ENCODE measurements around the gene SCGB1A1.

The SCGB1A1 gene

GRCh38 chr11:62450543-62451240, 31.9 kb downstream of the SCGB1A1 start:
- DNase-seq: no peak

GRCh38 chr11:62451241-62451621, 32.4 kb downstream of the SCGB1A1 start:
- no peak for DNase-seq

- no peak for DNase-seq
Measured at GRCh38 chr11:62452261-62452660, 33.4 kb downstream of the SCGB1A1 start.

- no peak for DNase-seq
Measured at GRCh38 chr11:62452839-62453468, 34.1 kb downstream of the SCGB1A1 start.

GRCh38 chr11:62456630-62457029, 37.8 kb downstream of the SCGB1A1 start:
- no peak for DNase-seq

GRCh38 chr11:62457478-62457877, 38.6 kb downstream of the SCGB1A1 start:
- no peak for DNase-seq

GRCh38 chr11:62458212-62459002, 39.6 kb downstream of the SCGB1A1 start:
- no peak for DNase-seq

GRCh38 chr11:62459080-62459479, 40.2 kb downstream of the SCGB1A1 start:
- DNase-seq: peak; percentile 30

GRCh38 chr11:62461740-62462507, 43.1 kb downstream of the SCGB1A1 start:
- DNase-seq: peak; percentile 91

- DNase-seq: no peak
Measured at GRCh38 chr11:62462508-62462892, 43.7 kb downstream of the SCGB1A1 start.

- DNase-seq: no peak
Measured at GRCh38 chr11:62463121-62463542, 44.3 kb downstream of the SCGB1A1 start.

- no peak for DNase-seq
Measured at GRCh38 chr11:62464655-62465054, 45.8 kb downstream of the SCGB1A1 start.

- DNase-seq: no peak
Measured at GRCh38 chr11:62466444-62466843, 47.6 kb downstream of the SCGB1A1 start.

- DNase-seq: no peak
Measured at GRCh38 chr11:62468577-62468976, 49.7 kb downstream of the SCGB1A1 start.

- no peak for DNase-seq
Measured at GRCh38 chr11:62471603-62472002, 52.8 kb downstream of the SCGB1A1 start.

- peak; percentile 78 for DNase-seq
Measured at GRCh38 chr11:62472063-62472884, 53.4 kb downstream of the SCGB1A1 start.

All from fibroblast of skin of right biceps (primary cell).